Measurements from ENCODE around the gene HSD17B14. TPM values are rescaled to one million over a fixed set of nuclear protein-coding genes. Genes with fewer than 3 reads are reported as not detected.
"Not testable (repeated sequence)": the region's sequence is repeated elsewhere in the genome, so short reads cannot be mapped to it uniquely, and the experiment has no call there.

HSD17B14 gene
- polyA plus RNA-seq (2014; cell fraction: cytosol; rRNA removed): 2.6 and 4.3 TPM in 2 replicates
- 9.7 and 10.0 TPM in 2 replicates for polyA plus RNA-seq (2014; cell fraction: nucleus; rRNA removed)

DNA sequence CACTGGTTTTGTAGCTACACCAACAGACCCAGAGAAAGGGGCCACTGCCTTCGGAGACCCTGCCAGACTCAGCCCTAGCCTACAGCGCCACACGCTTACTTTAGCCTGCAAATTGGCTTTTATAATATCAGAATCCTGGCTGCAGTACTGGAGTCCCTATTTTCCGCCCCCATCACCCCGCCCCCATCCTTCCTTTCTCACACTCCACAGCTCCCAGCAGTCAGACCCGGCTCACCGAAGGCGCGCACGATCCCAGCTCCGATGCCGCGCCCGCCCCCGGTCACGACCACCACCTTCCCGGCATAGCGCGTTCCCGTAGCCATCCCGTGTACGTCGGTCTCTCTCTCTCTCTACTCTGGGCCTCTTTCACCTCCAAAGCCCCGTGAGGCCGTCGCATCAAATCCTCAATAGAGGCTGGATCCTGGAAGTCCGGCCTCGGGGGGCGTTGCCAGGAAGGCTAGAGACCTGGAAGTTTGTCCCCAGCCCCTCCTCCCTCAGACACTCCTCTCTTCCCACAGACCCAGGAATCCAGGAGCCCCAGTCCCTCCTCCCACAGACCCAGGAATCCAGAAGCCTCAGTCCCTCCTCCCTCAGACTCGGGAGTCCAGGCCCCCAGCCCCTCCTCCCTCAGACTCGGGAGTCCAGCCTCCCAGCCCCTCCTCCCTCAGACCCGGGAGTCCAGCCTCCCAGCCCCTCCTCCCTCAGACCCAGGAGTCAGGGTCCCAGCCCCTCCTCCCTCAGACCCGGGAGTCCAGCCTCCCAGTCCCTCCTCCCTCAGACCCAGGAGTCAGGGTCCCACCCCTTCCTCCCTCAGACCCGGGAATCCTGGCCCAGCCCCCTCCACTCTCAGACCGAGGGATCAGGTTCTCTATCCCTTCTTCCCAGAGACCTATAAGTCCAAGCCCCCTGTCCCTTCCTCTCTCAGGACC is at the start of gene HSD17B14:
TSS of gene HSD17B14 (minus strand) at position 403 of the 929 bp plus-strand sequence. CDS start at position 323, 80 bp downstream.
- peak; percentile 51 for DNase-seq (ENCODE audit: low spot score)

DNA sequence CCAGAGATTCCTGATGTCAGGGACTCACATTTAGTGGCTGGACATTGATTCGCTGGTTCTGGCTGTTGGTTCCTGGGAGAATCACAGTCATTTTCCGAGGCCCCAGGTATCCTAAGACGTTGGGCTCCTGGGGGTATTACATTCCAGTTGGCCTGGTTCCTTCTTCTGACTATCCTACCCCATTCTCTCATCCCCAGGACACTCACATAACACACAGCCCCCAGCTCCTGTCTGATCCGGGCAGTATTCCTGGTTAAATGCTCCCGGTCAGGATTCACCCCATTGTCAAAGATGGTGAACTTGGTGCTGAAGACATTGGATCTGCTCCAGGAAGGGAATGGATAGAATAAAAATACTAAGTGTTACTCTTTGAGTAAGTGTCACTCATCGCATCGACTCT is 47.4 kb upstream of the HSD17B14 start:
- DNase-seq (ENCODE audit: low spot score): no peak

DNA sequence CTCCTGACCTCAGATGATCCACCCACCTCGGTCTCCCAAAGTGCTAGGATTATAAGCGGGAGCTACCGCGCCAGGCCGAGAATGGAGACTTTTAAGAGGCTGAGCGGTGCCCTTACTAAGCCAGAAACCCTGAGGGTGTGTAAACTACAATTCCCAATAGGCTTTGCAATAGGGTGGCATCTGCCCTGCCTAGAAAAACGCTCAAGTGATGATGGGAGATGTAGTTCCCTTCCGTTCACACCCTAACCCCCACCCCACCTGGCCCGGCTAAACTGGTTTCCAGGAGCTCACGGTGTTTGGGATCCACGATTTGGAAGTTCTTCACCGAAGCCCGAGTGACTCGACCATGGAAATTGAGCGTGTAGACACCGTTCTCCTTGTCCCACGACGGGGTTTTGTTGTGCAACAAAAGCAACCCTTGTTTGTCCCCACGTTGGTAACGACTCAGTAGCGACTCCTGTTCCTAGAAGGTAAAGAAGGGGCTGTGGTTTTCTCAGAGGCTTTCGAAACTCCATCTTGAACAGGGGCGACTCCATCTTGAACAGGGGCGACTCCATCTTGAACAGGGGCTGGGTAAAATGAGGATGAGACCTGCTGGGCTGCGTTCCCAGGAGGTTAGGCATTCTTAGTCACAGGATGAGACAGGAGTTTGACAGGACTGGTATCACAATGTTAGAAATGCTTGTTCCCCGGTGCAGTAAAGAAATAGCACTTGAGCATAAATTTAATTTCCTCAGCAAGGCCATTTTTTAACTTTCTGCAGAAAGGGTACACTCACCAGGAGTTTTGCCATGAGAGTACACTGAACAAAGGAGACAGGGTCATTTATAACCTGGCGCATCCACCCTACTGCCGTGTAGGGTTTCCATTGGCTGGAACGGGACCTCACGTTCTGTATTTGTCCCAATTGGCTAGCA is 45.7 kb upstream of the HSD17B14 start:
- no peak for DNase-seq (ENCODE audit: low spot score)

DNA sequence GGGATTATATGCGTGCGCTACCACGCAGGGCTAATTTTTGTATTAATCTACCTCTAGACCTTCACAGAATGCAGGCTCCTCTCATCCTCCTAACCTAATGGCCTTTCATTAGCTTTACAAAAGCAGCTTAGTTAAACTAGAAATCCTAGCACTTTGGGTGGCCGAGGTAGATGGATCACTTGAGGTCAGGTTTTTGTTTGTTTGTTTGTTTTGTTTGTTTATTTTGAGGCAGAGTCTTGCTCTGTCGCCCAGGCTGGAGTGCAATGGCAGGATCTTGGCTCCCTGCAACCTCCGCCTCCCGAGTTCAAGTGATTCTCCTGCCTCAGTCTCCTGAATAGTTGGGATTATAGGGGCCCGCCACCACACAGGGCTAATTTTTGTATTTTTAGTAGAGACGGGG is 43.4 kb upstream of the HSD17B14 start:
- not testable (repeated sequence) for DNase-seq (ENCODE audit: low spot score)

DNA sequence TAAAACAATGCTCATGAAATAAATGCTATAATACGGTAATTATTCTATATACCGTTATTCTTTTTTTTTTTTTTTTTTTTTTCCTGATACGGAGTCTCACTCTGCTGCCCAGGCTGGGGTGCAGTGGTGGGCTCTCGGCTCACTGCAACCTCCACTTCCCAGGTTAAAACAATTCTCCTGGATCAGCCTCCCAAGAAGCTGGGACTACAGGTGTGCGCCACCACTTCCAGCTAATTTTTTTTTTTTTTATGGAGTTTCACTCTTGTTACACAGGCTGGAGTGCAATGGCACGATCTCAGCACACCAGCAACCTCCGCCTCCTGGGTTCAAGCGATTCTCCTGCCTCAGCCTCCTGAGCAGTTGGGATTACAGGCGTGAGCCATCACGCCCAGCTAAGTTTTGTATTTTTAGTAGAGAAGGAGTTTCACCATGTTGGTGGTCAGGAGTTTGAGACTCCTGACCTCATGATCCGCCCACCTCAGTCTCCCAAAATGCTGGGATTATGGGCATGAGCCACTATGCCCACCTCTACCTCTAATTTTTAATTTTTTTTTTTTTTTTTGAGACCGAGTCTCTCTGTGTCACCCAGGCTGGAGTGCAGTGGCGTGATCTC is 42.8 kb upstream of the HSD17B14 start:
- DNase-seq (ENCODE audit: low spot score): no peak

DNA sequence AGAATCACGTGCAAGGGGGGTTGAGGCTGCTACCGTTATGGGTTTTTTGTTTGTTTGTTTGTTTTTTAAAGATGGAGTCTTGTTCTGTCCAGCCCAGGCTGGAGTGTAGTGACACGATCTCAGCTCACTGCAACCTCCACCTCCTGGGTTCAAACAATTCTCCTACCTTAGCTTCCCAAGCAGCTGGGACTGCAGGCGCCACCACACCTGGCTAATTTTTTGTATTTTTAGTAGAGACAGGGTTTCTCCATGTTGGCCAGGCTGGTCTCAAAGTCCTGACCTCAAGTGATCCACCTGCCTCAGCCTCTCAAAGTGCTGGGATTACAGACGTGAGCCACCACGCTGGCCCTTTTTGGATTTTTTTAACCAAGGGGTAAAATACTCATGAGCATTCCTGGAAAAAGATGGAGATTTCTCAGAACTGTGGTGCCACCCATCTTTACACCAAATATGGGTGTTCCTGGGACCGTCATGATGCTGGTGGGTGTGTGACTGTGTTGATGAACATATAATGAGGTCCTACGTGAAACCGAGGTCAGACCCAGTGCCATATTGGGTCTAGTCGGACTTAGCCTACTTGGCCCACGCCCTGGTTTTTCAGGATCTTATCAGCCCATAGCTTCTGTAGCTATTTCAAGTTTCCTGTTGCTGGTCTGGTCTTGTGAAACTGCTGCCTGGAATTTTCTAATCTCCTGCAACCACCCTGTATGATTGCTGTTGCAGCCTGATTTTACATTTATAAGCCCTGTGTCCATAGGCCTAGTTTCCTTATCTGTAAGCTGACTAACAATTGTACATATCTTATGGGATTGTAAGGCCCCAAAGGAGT is 42.1 kb upstream of the HSD17B14 start:
- DNase-seq (ENCODE audit: low spot score): no peak

DNA sequence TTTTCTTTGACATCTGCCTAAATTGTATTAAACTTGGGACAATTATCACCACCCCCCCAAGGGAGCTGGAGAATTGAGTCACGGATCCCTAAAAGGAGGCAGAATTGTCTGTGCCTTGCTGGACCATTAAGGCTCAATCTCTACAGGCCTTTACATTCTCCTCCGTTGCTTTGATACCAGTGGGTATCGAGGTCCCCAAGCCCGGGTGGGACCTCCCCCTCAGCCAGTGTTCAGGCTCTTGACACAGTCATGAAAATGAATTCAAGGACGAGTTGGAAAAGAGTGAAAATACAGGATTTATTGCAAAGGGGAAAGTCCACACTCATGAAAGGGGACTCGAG is 41.5 kb upstream of the HSD17B14 start:
- DNase-seq (ENCODE audit: low spot score): no peak

DNA sequence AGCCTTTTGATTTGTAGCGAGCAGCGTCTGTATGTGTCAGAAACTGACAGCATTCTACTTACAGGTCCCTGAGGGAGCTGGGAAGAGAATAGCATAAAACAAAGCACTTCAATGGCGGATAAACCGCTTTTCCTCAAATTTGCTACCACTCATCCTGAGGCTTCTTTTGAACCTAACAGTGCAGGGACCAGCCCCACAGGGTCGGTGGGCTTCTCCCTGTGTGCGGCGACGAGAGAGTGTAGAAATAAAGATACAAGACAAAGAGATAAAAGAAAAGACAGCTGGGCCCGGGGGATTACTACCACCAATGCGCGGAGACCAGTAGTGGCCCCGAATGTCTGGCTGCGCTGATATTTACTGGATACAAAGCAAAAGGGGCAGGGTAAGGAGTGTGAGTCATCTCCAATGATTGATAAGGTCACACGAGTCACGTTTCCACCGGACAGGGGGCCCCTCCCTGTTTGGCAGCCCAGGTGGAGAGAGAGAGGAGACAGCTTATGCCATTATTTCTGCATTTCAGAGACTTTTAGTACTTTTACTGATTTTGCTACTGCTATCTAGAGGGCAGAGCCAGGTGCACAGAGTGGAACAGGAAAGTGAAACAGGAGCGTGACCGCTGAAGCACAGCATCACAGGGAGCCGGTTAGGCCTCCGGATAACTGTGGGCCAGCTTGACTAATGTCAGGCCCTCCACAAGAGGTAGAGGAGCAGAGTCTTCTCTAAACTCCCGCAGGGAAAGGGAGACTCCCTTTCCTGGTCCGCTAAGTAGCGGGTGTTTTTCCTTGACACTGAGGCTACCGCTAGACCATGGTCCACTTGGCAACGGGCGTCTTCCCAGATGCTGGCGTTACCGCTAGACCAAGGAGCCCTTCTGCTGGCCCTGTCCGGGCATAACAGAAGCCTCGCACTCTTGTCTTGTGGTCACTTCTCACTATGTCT is 40.0 kb upstream of the HSD17B14 start:
- not testable (repeated sequence) for DNase-seq (ENCODE audit: low spot score)

DNA sequence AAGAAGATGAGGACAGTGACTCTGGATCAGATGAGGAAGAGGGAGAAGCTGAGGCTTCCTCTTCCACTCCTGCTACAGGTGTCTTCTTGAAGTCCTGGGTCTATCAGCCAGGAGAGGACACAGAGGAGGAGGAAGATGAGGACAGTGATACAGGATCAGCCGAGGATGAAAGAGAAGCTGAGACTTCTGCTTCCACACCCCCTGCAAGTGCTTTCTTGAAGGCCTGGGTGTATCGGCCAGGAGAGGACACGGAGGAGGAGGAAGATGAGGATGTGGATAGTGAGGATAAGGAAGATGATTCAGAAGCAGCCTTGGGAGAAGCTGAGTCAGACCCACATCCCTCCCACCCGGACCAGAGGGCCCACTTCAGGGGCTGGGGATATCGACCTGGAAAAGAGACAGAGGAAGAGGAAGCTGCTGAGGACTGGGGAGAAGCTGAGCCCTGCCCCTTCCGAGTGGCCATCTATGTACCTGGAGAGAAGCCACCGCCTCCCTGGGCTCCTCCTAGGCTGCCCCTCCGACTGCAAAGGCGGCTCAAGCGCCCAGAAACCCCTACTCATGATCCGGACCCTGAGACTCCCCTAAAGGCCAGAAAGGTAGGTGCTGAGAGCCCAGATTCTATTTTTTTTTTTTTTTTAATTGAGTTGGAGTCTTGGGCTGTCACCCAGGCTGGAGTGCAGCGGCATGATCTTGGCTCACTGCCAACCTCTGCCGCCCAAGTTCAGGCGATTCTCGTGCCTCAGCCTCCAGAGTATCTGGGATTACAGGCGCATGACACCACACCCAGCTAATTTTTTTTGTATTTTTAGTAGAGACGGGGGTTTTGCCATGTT is 38.2 kb upstream of the HSD17B14 start:
- DNase-seq (ENCODE audit: low spot score): no peak

DNA sequence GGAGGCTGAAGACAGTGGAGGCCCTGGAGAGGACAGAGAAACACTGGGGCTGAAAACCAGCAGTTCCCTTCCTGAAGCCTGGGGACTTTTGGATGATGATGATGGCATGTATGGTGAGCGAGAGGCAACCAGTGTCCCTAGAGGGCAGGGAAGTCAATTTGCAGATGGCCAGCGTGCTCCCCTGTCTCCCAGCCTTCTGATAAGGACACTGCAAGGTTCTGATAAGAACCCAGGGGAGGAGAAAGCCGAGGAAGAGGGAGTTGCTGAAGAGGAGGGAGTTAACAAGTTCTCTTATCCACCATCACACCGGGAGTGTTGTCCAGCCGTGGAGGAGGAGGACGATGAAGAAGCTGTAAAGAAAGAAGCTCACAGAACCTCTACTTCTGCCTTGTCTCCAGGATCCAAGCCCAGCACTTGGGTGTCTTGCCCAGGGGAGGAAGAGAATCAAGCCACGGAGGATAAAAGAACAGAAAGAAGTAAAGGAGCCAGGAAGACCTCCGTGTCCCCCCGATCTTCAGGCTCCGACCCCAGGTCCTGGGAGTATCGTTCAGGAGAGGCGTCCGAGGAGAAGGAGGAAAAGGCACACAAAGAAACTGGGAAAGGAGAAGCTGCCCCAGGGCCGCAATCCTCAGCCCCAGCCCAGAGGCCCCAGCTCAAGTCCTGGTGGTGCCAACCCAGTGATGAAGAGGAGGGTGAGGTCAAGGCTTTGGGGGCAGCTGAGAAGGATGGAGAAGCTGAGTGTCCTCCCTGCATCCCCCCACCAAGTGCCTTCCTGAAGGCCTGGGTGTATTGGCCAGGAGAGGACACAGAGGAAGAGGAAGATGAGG is 37.4 kb upstream of the HSD17B14 start:
- DNase-seq (ENCODE audit: low spot score): no peak

DNA sequence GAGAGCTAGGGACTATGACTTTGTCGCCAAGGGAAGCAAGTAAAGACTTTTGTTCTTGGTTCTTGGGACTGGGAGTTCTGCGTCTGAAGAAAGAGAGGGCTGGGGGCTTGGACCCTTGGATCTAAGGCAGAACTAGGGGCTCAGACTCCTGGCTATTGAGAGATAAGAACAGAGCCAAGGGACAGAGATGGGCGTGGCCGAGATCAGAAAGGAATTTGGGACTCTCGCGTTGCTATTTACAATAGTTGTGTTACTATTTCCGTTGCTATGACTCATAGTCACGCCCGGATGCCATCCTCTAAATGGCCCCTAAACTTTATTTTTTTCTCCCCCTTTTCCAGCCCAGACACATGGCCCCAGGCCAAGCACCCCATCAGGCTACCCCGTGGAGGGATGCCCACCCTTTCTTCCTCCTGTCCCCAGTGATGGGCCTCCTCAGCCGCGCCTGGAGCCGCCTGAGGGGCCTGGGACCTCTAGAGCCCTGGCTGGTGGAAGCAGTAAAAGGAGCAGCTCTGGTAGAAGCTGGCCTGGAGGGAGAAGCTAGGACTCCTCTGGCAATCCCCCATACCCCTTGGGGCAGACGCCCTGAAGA is 36.7 kb upstream of the HSD17B14 start:
- peak; percentile 49 for DNase-seq (ENCODE audit: low spot score)

DNA sequence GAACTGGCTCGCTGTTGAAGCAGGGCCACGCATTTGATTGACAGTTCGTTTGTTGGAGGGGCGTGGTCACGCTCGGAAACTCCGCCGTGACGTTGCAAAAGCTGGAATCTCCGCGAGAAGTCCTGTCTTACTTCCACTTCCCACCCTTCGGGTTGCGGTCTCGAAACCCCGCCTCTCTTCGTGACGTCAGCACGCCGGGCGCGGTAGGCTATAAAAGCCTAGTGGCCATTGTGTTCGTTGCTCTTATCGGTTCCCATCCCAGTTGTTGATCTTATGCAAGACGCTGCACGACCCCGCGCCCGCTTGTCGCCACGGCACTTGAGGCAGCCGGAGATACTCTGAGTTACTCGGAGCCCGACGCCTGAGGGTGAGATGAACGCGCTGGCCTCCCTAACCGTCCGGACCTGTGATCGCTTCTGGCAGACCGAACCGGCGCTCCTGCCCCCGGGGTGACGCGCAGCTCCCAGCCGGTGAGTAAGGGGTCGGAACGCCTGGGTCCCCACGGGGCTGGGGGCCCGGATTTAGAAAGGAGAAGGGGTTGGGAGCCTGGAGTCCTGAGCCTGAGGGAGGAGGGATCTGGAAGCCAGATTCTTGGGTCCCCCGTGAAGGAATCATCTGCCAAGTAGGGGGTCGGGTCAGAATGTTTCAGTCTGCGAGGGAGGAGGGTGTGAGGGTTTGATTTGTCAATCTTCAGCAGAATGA is 36.0 kb upstream of the HSD17B14 start, which contains the start of gene PPP1R15A:
TSS of gene PPP1R15A (plus strand) at position 240 of the 702 bp plus-strand sequence. CDS start 813 bp downstream, outside the sequence.
- peak; percentile 94 for DNase-seq (ENCODE audit: low spot score)

DNA sequence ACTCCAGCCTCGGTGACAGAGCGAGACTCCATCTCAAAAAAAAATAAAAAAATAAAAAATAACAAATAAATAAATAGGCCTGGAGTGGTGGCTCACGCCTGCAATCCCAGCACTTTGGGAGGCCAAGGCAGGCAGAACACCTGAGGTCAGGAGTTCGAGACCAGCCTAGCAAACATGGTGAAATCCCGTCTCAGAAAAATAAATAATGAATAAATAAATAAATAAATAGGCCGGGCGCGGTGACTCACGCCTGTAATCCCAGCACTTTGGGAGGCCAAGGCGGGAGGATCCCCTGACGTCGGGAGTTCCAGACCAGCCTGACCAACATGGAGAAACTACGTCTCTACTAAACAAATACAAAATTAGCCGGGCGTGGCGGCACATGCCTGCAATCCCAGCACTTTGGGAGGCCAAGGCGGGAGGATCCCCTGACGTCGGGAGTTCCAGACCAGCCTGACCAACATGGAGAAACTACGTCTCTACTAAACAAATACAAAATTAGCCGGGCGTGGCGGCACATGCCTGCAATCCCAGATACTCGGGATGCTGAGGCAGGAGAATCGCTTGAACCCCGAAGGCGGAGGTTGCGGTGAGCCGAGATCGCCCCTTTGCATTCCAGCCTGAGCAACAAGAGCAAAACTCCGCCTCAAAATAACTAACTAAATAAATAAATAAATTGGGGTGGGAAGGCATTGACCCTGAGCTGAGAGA is 35.3 kb upstream of the HSD17B14 start:
- not testable (repeated sequence) for DNase-seq (ENCODE audit: low spot score)

DNA sequence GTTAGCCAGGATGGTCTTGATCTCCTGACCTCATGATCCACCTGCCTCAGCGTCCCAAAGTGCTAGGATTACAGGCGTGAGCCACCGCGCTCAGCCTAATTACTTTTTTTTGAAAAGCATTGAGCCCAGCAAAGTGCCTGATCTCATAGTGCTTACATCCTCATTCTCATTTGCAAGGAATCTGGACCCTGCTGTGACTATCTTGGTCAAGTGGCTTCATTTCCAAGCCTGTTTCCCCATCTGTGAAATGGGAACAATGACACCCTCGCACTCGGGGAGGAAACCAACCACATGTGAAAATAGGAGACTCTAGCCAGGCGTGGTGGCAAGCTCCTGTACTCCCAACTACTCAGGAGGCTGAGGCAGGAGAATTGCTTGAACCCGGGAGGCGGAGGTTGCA is 33.8 kb upstream of the HSD17B14 start:
- no peak for DNase-seq (ENCODE audit: low spot score)

DNA sequence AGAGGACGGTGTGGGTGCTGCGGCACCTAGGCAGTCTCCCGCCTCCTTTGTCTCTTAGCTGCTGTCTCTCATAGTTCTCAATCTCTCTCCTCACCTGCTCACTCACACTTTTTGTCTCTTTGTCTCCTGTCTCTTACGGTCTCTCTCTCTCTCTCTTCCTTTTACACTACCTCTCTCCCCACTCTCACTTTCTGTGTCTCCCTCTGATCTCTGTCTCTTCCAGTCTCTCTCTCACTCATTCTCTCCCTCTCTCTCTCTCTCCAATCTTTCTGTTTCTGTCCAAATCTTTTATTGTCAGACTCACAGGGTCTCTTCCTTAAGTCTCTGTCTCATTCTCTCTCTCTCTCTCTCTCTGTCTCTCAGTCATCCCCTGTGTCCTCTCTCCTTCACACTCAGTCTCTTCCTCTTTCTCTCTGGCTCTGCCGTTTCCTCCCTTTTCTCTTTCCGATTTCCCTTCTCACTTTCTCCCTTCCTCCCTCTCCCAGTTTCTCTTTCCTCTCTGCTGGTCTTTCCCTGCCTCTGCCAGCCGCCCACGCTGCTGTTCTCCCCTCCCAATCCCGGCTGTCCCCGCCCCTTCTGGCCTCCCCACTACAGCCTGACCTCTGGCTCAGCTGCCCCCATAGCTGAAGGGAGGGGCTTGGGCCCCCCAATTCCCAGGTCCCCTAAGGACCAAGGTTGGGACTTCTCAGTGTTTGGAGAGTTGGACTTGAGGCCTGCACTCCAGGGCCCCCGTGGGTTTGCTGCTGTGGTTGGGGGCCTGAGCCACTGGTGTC is 32.0 kb upstream of the HSD17B14 start, which contains the start of gene PLEKHA4:
TSS of gene PLEKHA4 (minus strand) at position 504 of the 773 bp plus-strand sequence. CDS start 997 bp downstream, outside the sequence.
- no peak for DNase-seq (ENCODE audit: low spot score)
